ENCODE data around the gene ATP8B2.
"Not testable (repeated sequence)": the region's sequence is repeated elsewhere in the genome, so short reads cannot be mapped to it uniquely, and the experiment has no call there.

ATP8B2 gene

DNA sequence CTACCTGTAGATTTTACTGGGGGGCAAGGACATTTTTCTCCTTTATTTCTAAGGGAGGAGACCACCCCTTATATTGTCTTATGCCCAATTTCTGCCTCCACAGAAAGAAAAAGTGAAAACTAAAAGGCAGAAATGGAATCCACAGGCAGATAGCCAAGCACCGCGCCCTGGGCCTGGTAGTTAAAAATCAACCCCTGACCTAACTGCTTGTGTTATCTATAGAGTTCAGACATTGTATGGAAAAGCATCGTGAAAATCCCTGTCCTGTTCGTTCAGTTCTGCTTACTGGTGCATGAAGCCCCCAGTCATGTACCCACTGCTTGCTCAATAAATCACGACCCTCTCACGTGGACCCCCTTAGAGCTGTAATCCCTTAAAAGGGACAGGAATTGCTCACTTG is 46.1 kb downstream of the ATP8B2 start:
- Histone ChIP-seq H3K4me3 (IDR thresholded peaks at IDR 0.05; ENCODE audit: insufficient read depth, low read depth, low read length) (no peak overlapping the region), H3K4me2 (no peak overlapping the region), H2AFZ (ENCODE audit: low read depth) (no peak overlapping the region), H3K4me1 (ENCODE audit: low read depth, poor library complexity, severe bottlenecking) (no peaks in the 10 kb centered on the region), H3K9ac (no peak overlapping the region), H3K27ac (no peak overlapping the region), H3K36me3 (ENCODE audit: insufficient read depth) (no peaks in the 10 kb centered on the region), H3K27me3 (ENCODE audit: insufficient read depth, low read depth) (no peaks in the 10 kb centered on the region), H3K79me2 (ENCODE audit: insufficient read depth, low read depth) (no peaks in the 10 kb centered on the region), H4K20me1 (ENCODE audit: insufficient read depth) (no peaks in the 10 kb centered on the region)
- TF ChIP-seq, protein P1, sequence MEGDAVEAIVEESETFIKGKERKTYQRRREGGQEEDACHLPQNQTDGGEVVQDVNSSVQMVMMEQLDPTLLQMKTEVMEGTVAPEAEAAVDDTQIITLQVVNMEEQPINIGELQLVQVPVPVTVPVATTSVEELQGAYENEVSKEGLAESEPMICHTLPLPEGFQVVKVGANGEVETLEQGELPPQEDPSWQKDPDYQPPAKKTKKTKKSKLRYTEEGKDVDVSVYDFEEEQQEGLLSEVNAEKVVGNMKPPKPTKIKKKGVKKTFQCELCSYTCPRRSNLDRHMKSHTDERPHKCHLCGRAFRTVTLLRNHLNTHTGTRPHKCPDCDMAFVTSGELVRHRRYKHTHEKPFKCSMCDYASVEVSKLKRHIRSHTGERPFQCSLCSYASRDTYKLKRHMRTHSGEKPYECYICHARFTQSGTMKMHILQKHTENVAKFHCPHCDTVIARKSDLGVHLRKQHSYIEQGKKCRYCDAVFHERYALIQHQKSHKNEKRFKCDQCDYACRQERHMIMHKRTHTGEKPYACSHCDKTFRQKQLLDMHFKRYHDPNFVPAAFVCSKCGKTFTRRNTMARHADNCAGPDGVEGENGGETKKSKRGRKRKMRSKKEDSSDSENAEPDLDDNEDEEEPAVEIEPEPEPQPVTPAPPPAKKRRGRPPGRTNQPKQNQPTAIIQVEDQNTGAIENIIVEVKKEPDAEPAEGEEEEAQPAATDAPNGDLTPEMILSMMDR (conservative IDR thresholded peaks at IDR 0.05; ENCODE audit: low read depth, low read length): no peak

DNA sequence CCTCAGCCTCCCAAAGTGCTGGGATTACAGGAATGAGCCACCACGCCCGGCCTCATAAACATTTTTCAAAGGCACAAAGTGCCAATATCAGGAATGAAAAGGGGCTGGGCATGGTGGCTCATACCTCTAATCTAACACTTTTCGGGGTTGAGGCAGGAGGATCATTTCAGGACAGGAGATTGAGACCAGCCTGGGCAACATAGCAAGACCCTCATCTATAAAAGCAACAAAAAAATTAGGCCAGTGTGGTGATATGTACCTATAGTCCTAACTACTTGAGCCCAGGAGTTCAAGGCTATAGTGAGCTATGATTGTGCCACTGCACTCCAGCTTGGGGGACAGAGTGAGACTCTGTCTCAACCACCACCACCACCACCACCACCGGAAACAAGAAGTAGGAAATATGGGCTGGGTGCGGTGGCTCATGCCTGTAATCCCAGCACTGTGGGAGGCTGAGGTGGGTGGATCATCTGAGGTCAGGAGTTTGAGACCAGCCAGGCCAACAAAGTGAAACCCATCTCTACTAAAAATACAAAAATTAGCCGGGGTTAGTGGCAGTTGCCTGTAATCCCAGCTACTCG is 48.5 kb downstream of the ATP8B2 start:
- not testable (repeated sequence) for H4K20me1 ChIP-seq (ENCODE audit: insufficient read depth); H3K79me2 ChIP-seq (ENCODE audit: insufficient read depth, low read depth); H3K4me3 ChIP-seq (IDR thresholded peaks at IDR 0.05; ENCODE audit: insufficient read depth, low read depth, low read length); H3K27ac ChIP-seq; H3K4me1 ChIP-seq (ENCODE audit: low read depth, poor library complexity, severe bottlenecking); H3K36me3 ChIP-seq (ENCODE audit: insufficient read depth); H3K9ac ChIP-seq; H3K4me2 ChIP-seq; H2AFZ ChIP-seq (ENCODE audit: low read depth); H3K27me3 ChIP-seq (ENCODE audit: insufficient read depth, low read depth)

DNA sequence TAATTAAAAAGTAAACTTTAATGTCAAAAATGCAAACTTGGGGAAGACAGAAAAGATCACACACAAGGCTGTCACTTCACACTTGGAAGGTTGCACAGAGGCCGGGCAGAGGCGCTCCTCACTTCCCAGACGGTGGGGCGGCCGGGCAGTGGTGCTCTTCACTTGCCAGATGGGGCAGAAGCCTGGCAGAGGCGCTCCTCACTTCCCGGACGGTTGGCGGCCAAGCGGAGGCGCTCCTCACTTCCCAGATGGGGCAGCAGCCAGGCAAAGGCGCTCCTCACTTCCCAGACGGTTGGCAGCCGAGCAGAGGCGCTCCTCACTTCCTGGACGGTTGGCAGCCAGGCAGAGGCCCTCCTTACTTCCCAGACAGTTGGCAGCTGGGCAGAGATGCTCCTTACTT is 54.0 kb downstream of the ATP8B2 start:
- H3K36me3 ChIP-seq (ENCODE audit: insufficient read depth): no peaks in the 10 kb centered on the region
- H3K27ac ChIP-seq: no peak overlapping the region
- no peaks in the 10 kb centered on the region for H3K4me1 ChIP-seq (ENCODE audit: low read depth, poor library complexity, severe bottlenecking)
- no peak overlapping the region for H2AFZ ChIP-seq (ENCODE audit: low read depth)
- no peak overlapping the region for H3K4me2 ChIP-seq
- no peak overlapping the region for H3K9ac ChIP-seq
- no peaks in the 10 kb centered on the region for H4K20me1 ChIP-seq (ENCODE audit: insufficient read depth)
- H3K4me3 ChIP-seq (IDR thresholded peaks at IDR 0.05; ENCODE audit: insufficient read depth, low read depth, low read length): no peak overlapping the region
- TF ChIP-seq, protein P1 (conservative IDR thresholded peaks at IDR 0.05; ENCODE audit: low read depth, low read length): no peak
- no peaks in the 10 kb centered on the region for H3K79me2 ChIP-seq (ENCODE audit: insufficient read depth, low read depth)
- H3K27me3 ChIP-seq (ENCODE audit: insufficient read depth, low read depth): no peaks in the 10 kb centered on the region

DNA sequence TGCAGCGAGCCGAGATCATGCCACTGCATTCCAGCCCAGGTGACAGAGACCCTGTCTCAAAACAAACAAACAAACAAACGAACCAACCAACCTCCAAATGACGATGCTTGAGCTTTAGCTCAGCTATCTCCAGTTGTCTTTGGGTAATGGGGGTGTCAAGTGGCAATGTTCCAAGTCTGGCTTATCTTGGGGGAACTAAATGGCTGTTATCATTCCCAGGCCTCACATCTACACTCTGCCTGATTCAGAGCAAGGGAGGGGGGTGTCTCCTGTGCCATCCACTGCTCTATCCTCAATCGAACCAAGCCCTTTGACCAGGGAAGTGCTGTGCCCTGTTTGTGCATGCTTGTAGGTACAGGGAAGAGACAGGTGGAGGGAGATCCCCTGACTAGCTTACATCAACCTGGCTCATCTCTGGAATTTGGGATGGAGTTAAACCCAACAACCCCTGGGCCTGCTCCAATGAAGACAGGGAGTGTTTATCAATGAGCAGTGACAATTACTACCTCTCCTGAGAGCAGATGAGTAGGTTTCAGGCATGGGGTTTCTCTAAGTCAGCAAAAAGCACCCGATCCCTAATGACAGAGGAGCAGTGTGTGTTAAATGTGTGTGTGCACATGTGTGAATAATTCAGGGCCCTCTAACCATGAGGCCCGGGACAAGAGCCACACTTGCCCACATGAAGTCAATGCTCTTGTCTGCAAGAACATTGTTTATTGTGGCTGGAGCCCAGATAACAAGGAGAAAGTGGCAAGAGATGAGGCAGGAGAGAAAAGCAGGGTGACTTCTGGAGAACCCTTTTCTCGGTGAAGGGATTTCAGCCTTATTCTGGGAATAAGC is 59.5 kb downstream of the ATP8B2 start:
- no peak overlapping the region for H3K4me3 ChIP-seq (IDR thresholded peaks at IDR 0.05; ENCODE audit: insufficient read depth, low read depth, low read length)
- peaks cover 13% of the 10 kb centered on the region for H3K4me1 ChIP-seq (ENCODE audit: low read depth, poor library complexity, severe bottlenecking)
- H3K79me2 ChIP-seq (ENCODE audit: insufficient read depth, low read depth): no peaks in the 10 kb centered on the region
- TF ChIP-seq, protein P1 (conservative IDR thresholded peaks at IDR 0.05; ENCODE audit: low read depth, low read length): no peak
- no peak overlapping the region for H3K9ac ChIP-seq
- H2AFZ ChIP-seq (ENCODE audit: low read depth): peak overlapping the region; percentile 41; the same call in 1 of the 2 replicates
- H3K36me3 ChIP-seq (ENCODE audit: insufficient read depth): no peaks in the 10 kb centered on the region
- peak overlapping the region; percentile 3; the same call in 1 of the 2 replicates for H3K4me2 ChIP-seq
- H3K27ac ChIP-seq: no peak overlapping the region
- no peaks in the 10 kb centered on the region for H3K27me3 ChIP-seq (ENCODE audit: insufficient read depth, low read depth)
- H4K20me1 ChIP-seq (ENCODE audit: insufficient read depth): no peaks in the 10 kb centered on the region
